HEK293 (cell line): Measurements from ENCODE around the gene MED25.

Experiments
- KLF7 ChIP-seq: fragments of 450-650 bp; formaldehyde crosslinking; IDR thresholded peaks from 2 replicates; pipeline ENCODE4 v1.5.1; 2016; ENCODE audit warnings: missing biosample characterization, missing genetic modification characterization, borderline replicate concordance
- KLF9 ChIP-seq: fragments of 450-650 bp; formaldehyde crosslinking; IDR thresholded peaks from 2 replicates; pipeline ENCODE4 v1.5.1; 2016; ENCODE audit warnings: missing biosample characterization, missing genetic modification characterization, low read depth
- ZBTB7A ChIP-seq: fragments of 450-650 bp; formaldehyde crosslinking; IDR thresholded peaks from 2 replicates; pipeline ENCODE4 v1.5.1; 2016; ENCODE audit warnings: low read depth, missing biosample characterization, missing genetic modification characterization
- ZNF19 ChIP-seq: fragments of 450-650 bp; formaldehyde crosslinking; IDR thresholded peaks from 2 replicates; pipeline ENCODE4; 2016; ENCODE audit warnings: missing biosample characterization, missing genetic modification characterization, low read depth
- ZNF747 ChIP-seq: fragments of 450-650 bp; formaldehyde crosslinking; IDR thresholded peaks from 2 replicates; pipeline ENCODE4 v1.5.1; 2016; ENCODE audit warnings: missing biosample characterization, missing genetic modification characterization
- ZNF768 ChIP-seq: fragments of 450-650 bp; formaldehyde crosslinking; IDR thresholded peaks from 2 replicates; pipeline ENCODE4 v1.5.1; 2018; ENCODE audit warnings: missing biosample characterization, mild to moderate bottlenecking, missing genetic modification characterization

- TF ChIP-seq ZNF19 (tag by site-specific recombination) = no peak
- TF ChIP-seq ZBTB7A = no peak
- TF ChIP-seq KLF7 = 0 out of 2 replicates have a peak, but pooled peaks have one; percentile 42
- TF ChIP-seq KLF9 = peak; percentile 31; the same call in 1 of the 2 replicates
- no peak for TF ChIP-seq ZNF768 (tag by site-specific recombination)
- no peak for TF ChIP-seq ZNF747 (tag by site-specific recombination)
These were observed 37.2 kb downstream of the MED25 start for GRCh38 chr19:49855277-49855675.
